B cell (primary cell): ENCODE measurements around the gene URAD. TPM values are rescaled to one million over a fixed set of nuclear protein-coding genes. Genes with fewer than 3 reads are reported as not detected.

Source experiments
- ATAC-seq: fragments of 200-7000 bp; cut with Tn5 transposase; one replicate; pipeline ENCODE4 v1.10.0; 2021; ENCODE audit warnings: low read depth, mild to moderate bottlenecking, moderate number of reproducible peaks, moderate library complexity
- CTCF ChIA-PET: fragments of 350-600 bp; sonication (Branson Sonifier 250); formaldehyde crosslinking; loops from one replicate; lab custom pipeline; 2021; ENCODE audit warnings: antibody characterized with exemption, inconsistent platforms; lab: Charles Lee
- POLR2A ChIA-PET: fragments of 350-600 bp; sonication (Branson Sonifier 250); formaldehyde crosslinking; loops from one replicate; lab custom pipeline; 2021; ENCODE audit warnings: antibody characterized with exemption; lab: Charles Lee
- DNase-seq: peaks from one replicate; pipeline ENCODE4 v3.0.0; 2013
- H2AFZ ChIP-seq: 2 replicates; pipeline ENCODE4 v1.6.1; 2012; ENCODE audit warnings: mild to moderate bottlenecking, low read depth, low read length; ENCODE audit not compliant: insufficient read depth, poor library complexity, severe bottlenecking
- H3K27ac ChIP-seq, 2 donors: 1 replicate in 1 of 2; 2 replicates in 1 of 2; pipeline ENCODE4 v1.5.1; 2012 to 2013; ENCODE audit warnings: low read length in 2 of 2, mild to moderate bottlenecking in 2 of 2, moderate library complexity in 1 of 2
- H3K27me3 ChIP-seq, 4 experiments: fragments of 200-600 bp in 1 of 4; sonication (generic) in 1 of 4; replicated peaks in 1 of 4; 1 replicate in 2 of 4; 2 replicates in 2 of 4; pipeline versions ENCODE4 v1.6.1 to v1.7.0; 2013 to 2016; ENCODE audit warnings: low read length in 3 of 4, mild to moderate bottlenecking in 2 of 4, mixed read lengths in 1 of 4, moderate library complexity in 1 of 4; ENCODE audit not compliant: insufficient read depth in 4 of 4, control insufficient read depth in 3 of 4; ENCODE audit errors: control extremely low read depth in 1 of 4
- H3K36me3 ChIP-seq, 2 experiments: replicated peaks in 1 of 2; 1 replicate in 1 of 2; 2 replicates in 1 of 2; pipeline versions ENCODE4 v1.6.1 to v1.7.1; 2013; ENCODE audit warnings: low read length in 1 of 2; ENCODE audit not compliant: insufficient read depth in 2 of 2, control insufficient read depth in 1 of 2; ENCODE audit errors: control extremely low read depth in 1 of 2, extremely low read depth in 1 of 2
- H3K4me1 ChIP-seq, 2 donors: fragments of 200-600 bp in 1 of 2; sonication (generic) in 1 of 2; 1 replicate in 1 of 2; 2 replicates in 1 of 2; pipeline versions ENCODE4 v1.5.1 to v1.6.1; 2013 to 2017; ENCODE audit warnings: low read length in 2 of 2; ENCODE audit not compliant: control insufficient read depth in 2 of 2, insufficient read depth in 2 of 2
- H3K4me2 ChIP-seq: replicated peaks from 2 replicates; pipeline ENCODE3; 2012; ENCODE audit warnings: mild to moderate bottlenecking, low read depth, low read length; ENCODE audit not compliant: poor library complexity, severe bottlenecking
- H3K4me3 ChIP-seq, 5 experiments: fragments of 200-600 bp in 1 of 5; sonication (generic) in 1 of 5; 1 replicate in 3 of 5; 2 replicates in 2 of 5; pipeline versions ENCODE4 v1.5.1 to v1.7.0; 2011 to 2016; ENCODE audit warnings: low read length in 4 of 5, mild to moderate bottlenecking in 4 of 5, low read depth in 2 of 5, control low read depth in 1 of 5, moderate library complexity in 1 of 5; ENCODE audit not compliant: insufficient read depth in 1 of 5; ENCODE audit errors: control extremely low read depth in 1 of 5, extremely low read depth in 1 of 5
- H3K79me2 ChIP-seq: fragments of 200-600 bp; sonication (generic); one replicate; pipeline ENCODE4 v1.6.0; 2016; ENCODE audit warnings: low read length; ENCODE audit not compliant: control insufficient read depth, insufficient read depth
- H3K9ac ChIP-seq: fragments of 200-600 bp; sonication (generic); 2 replicates; pipeline ENCODE4 v1.6.1; 2017; ENCODE audit warnings: mild to moderate bottlenecking, low read length, moderate library complexity
- H3K9me3 ChIP-seq, 3 donors: one replicate each; pipeline versions ENCODE4 v1.6.1 to v1.7.1; 2013; ENCODE audit warnings: low read length in 2 of 3; ENCODE audit not compliant: control insufficient read depth in 2 of 3, insufficient read depth in 1 of 3; ENCODE audit errors: control extremely low read depth in 1 of 3
- H4K20me1 ChIP-seq: 2 replicates; pipeline ENCODE4 v1.6.0; 2012; ENCODE audit warnings: mild to moderate bottlenecking, low read length; ENCODE audit not compliant: insufficient read depth, control insufficient read depth, poor library complexity, severe bottlenecking
- H3K27ac Mint-ChIP-seq: one replicate; pipeline ENCODE4 v1.8.0; 2021; ENCODE audit warnings: mixed read lengths
- H3K27me3 Mint-ChIP-seq: one replicate; pipeline ENCODE4 v1.8.0; 2021; ENCODE audit warnings: mixed read lengths
- H3K4me1 Mint-ChIP-seq: one replicate; pipeline ENCODE4 v1.8.0; 2021; ENCODE audit warnings: mixed read lengths
- H3K4me3 Mint-ChIP-seq: one replicate; pipeline ENCODE4 v1.8.0; 2021; ENCODE audit warnings: mixed read lengths
- H3K9me3 Mint-ChIP-seq: one replicate; pipeline ENCODE4 v1.8.0; 2022; ENCODE audit warnings: mixed read lengths; ENCODE audit not compliant: insufficient read depth
- CTCF ChIP-seq: fragments of 200-600 bp; IDR thresholded peaks from one replicate; pipeline ENCODE4 v1.8.0; 2022; ENCODE audit warnings: antibody characterized with exemption, mild to moderate bottlenecking
- EZH2 ChIP-seq: IDR thresholded peaks from 2 replicates; pipeline ENCODE4 v1.6.1; 2012; ENCODE audit warnings: borderline replicate concordance, low read depth, mild to moderate bottlenecking, moderate library complexity, low read length; ENCODE audit not compliant: insufficient read depth, poor library complexity, severe bottlenecking
- WGBS: methylation state at CpG from one replicate; pipeline ENCODE4 v1.1.5; 2013; ENCODE audit warnings: missing lambda C conversion rate; ENCODE audit not compliant: insufficient coverage; 5-methylcytosine and 5-hydroxymethylcytosine counted together
- intact Hi-C: fragments of 100-400 bp; cut with micrococcal nuclease; formaldehyde crosslinking; loops from one replicate; pipeline ENCODE4 v1.10.0; 2022
- polyA plus RNA-seq: library from polyadenylated mRNA; depleted of rRNA; stranded (reverse); fragments of >200 nt; gene quantifications from 2 replicates; pipeline ENCODE4 v1.2.3, GENCODE V29; 2012
- total RNA-seq, 2 donors: library from RNA; stranded (reverse); fragments of 120-200 nt in 1 of 2; gene quantifications; 1 replicate in 1 of 2; 2 replicates in 1 of 2; pipeline versions ENCODE4 v1.2.3 to v1.2.4, GENCODE V29; 2013 to 2022

The URAD gene
- total and polyA plus RNA-seq, 2 donors (not counting 1 experiment from before 2014, with no cell fraction given): not detected

GRCh38 chr13:28001049-28001448 lies 12.6 kb upstream of the URAD start:
- Histone ChIP-seq H3K9me3 (peaks cover 0 to 8% (median 0%) of the 10 kb centered on the region in 3 donors), H3K27me3 (no peaks in the 10 kb centered on the region), H3K36me3 (no peaks in the 10 kb centered on the region), H3K4me1 (no peaks in the 10 kb centered on the region), H4K20me1 (no peaks in the 10 kb centered on the region), H3K4me2 (no peak overlapping the region), H3K9ac (no peak overlapping the region), H3K27ac (no peak overlapping the region), H2AFZ (no peak overlapping the region), H3K4me3 (no peak overlapping the region), H3K79me2 (no peaks in the 10 kb centered on the region)
- no peak for ATAC-seq
- CTCF ChIA-PET: interaction anchor here (1.5 kb wide), 1 partner anchor 17 kb away, joined by 4 read pairs; no protein-coding TSS in a partner anchor
- intact Hi-C loops: no loop called here
- no peak overlapping the region for H3K27ac Mint-ChIP-seq
- 88% methylated on average over 11 of the region's 11 CpGs for WGBS
- POLR2A ChIA-PET: interaction anchor here (0.6 kb wide), 1 partner anchor 71 kb away, joined by 3 read pairs; no protein-coding TSS in a partner anchor
- no peaks in the 10 kb centered on the region for H3K9me3 Mint-ChIP-seq
- TF ChIP-seq CTCF (no peak), EZH2 (no peak)
- peaks cover 3% of the 10 kb centered on the region for H3K4me1 Mint-ChIP-seq
- no peak overlapping the region for H3K4me3 Mint-ChIP-seq
- H3K27me3 Mint-ChIP-seq: no peaks in the 10 kb centered on the region
- no peak for DNase-seq

GRCh38 chr13:28000567-28000966 lies 12.1 kb upstream of the URAD start:
- DNase-seq (no peak), ATAC-seq (no peak)
- Histone ChIP-seq H3K4me2 (no peak overlapping the region), H4K20me1 (no peaks in the 10 kb centered on the region), H3K27me3 (no peaks in the 10 kb centered on the region), H3K79me2 (no peaks in the 10 kb centered on the region), H3K9me3 (peaks cover 0 to 8% (median 0%) of the 10 kb centered on the region in 3 donors), H3K36me3 (no peaks in the 10 kb centered on the region), H3K27ac (no peak overlapping the region), H3K4me3 (no peak overlapping the region), H3K4me1 (no peaks in the 10 kb centered on the region), H2AFZ (no peak overlapping the region), H3K9ac (no peak overlapping the region)
- ChIA-PET POLR2A (no interaction called here), CTCF (interaction anchor here (1.5 kb wide), 1 partner anchor 16 kb away, joined by 4 read pairs; no protein-coding TSS in a partner anchor)
- 78% methylated on average over 5 of the region's 5 CpGs for WGBS
- peaks cover 3% of the 10 kb centered on the region for H3K4me1 Mint-ChIP-seq
- intact Hi-C loops: no loop called here
- TF ChIP-seq EZH2 (no peak), CTCF (no peak)
- no peaks in the 10 kb centered on the region for H3K9me3 Mint-ChIP-seq
- no peak overlapping the region for H3K4me3 Mint-ChIP-seq
- H3K27me3 Mint-ChIP-seq: no peaks in the 10 kb centered on the region
- no peak overlapping the region for H3K27ac Mint-ChIP-seq
